ENCODE measurements around the gene TFF3. TPM values are rescaled to one million over a fixed set of nuclear protein-coding genes. Genes with fewer than 3 reads are reported as not detected.

Gene TFF3
- total and polyA plus RNA-seq, 2 experiments from 2014 or later, result 1.2 to 3.3 TPM

- H3K4me3 Mint-ChIP-seq, result no peak overlapping the region
- H3K27ac Mint-ChIP-seq, result no peak overlapping the region
- H4K20me1 ChIP-seq (replicated peaks; ENCODE audit: insufficient read depth), result no peaks in the 10 kb centered on the region
- peaks cover 4% of the 10 kb centered on the region for H3K4me1 Mint-ChIP-seq
- H3K36me3 ChIP-seq (ENCODE audit: insufficient read depth), result no peaks in the 10 kb centered on the region
- H3K4me2 ChIP-seq, result no peak overlapping the region
- no peaks in the 10 kb centered on the region for H3F3A ChIP-seq (replicated peaks; ENCODE audit: low read depth)
- DNase-seq (ENCODE audit: low spot score) (no peak), ATAC-seq (no peak)
- H3K9me3 Mint-ChIP-seq, result no peaks in the 10 kb centered on the region
- H3K27ac ChIP-seq (ENCODE audit: low read depth), result no peak overlapping the region
- no peaks in the 10 kb centered on the region for H3K9me2 ChIP-seq (ENCODE audit: insufficient read depth)
- H2AFZ ChIP-seq, result no peak overlapping the region
- H3K36me3 Mint-ChIP-seq (ENCODE audit: low read depth), result no peaks in the 10 kb centered on the region
- no peak overlapping the region for H3K4me3 ChIP-seq
- H3K4me1 ChIP-seq (ENCODE audit: insufficient read depth), result no peaks in the 10 kb centered on the region
- TF ChIP-seq POLR2AphosphoS5 (IDR thresholded peaks at IDR 0.05; ENCODE audit: low read depth) (no peak), STAT1 (IDR thresholded peaks at IDR 0.05; ENCODE audit: unreplicated experiment) (no peak)
- no peaks in the 10 kb centered on the region for H3K27me3 ChIP-seq (ENCODE audit: insufficient read depth)
- no peaks in the 10 kb centered on the region for H3K79me2 ChIP-seq (replicated peaks; ENCODE audit: insufficient read depth)
- peaks cover 10% of the 10 kb centered on the region for H3K27me3 Mint-ChIP-seq (ENCODE audit: insufficient read depth, low read depth, poor library complexity)
Measured at GRCh38 chr21:42272109-42272962, 42.9 kb downstream of the TFF3 start.

GRCh38 chr21:42271065-42271464 is 44.1 kb downstream of the TFF3 start:
- no peak overlapping the region for H3K4me3 Mint-ChIP-seq

More at GRCh38 chr21:42271065-42271464, 44.1 kb downstream of the TFF3 start:
- TF ChIP-seq ZNF114 (CRISPR knock-in tag; IDR thresholded peaks at IDR 0.05), result no peak
- TF ChIP-seq POLR2AphosphoS5 (IDR thresholded peaks at IDR 0.05; ENCODE audit: low read depth), result no peak
- TF ChIP-seq, protein P1, sequence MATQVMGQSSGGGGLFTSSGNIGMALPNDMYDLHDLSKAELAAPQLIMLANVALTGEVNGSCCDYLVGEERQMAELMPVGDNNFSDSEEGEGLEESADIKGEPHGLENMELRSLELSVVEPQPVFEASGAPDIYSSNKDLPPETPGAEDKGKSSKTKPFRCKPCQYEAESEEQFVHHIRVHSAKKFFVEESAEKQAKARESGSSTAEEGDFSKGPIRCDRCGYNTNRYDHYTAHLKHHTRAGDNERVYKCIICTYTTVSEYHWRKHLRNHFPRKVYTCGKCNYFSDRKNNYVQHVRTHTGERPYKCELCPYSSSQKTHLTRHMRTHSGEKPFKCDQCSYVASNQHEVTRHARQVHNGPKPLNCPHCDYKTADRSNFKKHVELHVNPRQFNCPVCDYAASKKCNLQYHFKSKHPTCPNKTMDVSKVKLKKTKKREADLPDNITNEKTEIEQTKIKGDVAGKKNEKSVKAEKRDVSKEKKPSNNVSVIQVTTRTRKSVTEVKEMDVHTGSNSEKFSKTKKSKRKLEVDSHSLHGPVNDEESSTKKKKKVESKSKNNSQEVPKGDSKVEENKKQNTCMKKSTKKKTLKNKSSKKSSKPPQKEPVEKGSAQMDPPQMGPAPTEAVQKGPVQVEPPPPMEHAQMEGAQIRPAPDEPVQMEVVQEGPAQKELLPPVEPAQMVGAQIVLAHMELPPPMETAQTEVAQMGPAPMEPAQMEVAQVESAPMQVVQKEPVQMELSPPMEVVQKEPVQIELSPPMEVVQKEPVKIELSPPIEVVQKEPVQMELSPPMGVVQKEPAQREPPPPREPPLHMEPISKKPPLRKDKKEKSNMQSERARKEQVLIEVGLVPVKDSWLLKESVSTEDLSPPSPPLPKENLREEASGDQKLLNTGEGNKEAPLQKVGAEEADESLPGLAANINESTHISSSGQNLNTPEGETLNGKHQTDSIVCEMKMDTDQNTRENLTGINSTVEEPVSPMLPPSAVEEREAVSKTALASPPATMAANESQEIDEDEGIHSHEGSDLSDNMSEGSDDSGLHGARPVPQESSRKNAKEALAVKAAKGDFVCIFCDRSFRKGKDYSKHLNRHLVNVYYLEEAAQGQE (IDR thresholded peaks at IDR 0.05; ENCODE audit: unreplicated experiment), result no peak
- TF ChIP-seq EZH2 (IDR thresholded peaks at IDR 0.05; ENCODE audit: low read depth, unreplicated experiment), result no peak
- no peaks in the 10 kb centered on the region for H3K9me3 Mint-ChIP-seq
- H3K36me3 ChIP-seq (ENCODE audit: insufficient read depth), result no peaks in the 10 kb centered on the region
- no peak overlapping the region for H3K4me2 ChIP-seq
- no peaks in the 10 kb centered on the region for H3K79me2 ChIP-seq (replicated peaks; ENCODE audit: insufficient read depth)
- peaks cover 7% of the 10 kb centered on the region for H3K27me3 Mint-ChIP-seq (ENCODE audit: insufficient read depth, low read depth, poor library complexity)
- peaks cover 4% of the 10 kb centered on the region for H3K4me1 Mint-ChIP-seq
- no peak for ATAC-seq
- no peaks in the 10 kb centered on the region for H4K20me1 ChIP-seq (replicated peaks; ENCODE audit: insufficient read depth)
- H3K4me1 ChIP-seq (ENCODE audit: insufficient read depth), result no peaks in the 10 kb centered on the region
- H3K27me3 ChIP-seq (ENCODE audit: insufficient read depth), result no peaks in the 10 kb centered on the region
- no peak overlapping the region for H3K4me3 ChIP-seq
- no peak for DNase-seq (ENCODE audit: low spot score)
- H2AFZ ChIP-seq, result no peak overlapping the region
- H3K27ac Mint-ChIP-seq, result no peak overlapping the region
- H3K36me3 Mint-ChIP-seq (ENCODE audit: low read depth), result no peaks in the 10 kb centered on the region; the same call in 2 of the 3 replicates
- no peaks in the 10 kb centered on the region for H3F3A ChIP-seq (replicated peaks; ENCODE audit: low read depth)
- no peaks in the 10 kb centered on the region for H3K9me2 ChIP-seq (ENCODE audit: insufficient read depth)
- no peak overlapping the region for H3K27ac ChIP-seq (ENCODE audit: low read depth)

Data from GM23338 (cell line).